OCI-LY1 (cell line): Measurements from ENCODE around the gene CMTM5.

Experiments
- EZH2 ChIP-seq: fragments of 200-600 bp; sonication (generic), shearing (Covaris generic); IDR thresholded peaks from 2 replicates; pipeline ENCODE4 v1.8.0; 2017; ENCODE audit warnings: borderline replicate concordance, mixed run types, mild to moderate bottlenecking, antibody characterized with exemption, low read length, moderate library complexity, mixed read lengths
- TF ChIP-seq, protein P1 (sequence below): fragments of 200-600 bp; sonication (generic), shearing (Covaris generic); IDR thresholded peaks from 2 replicates; pipeline ENCODE4 v1.5.1; 2017; ENCODE audit warnings: mild to moderate bottlenecking, antibody characterized with exemption, low read length, moderate library complexity, mixed read lengths

DNA sequence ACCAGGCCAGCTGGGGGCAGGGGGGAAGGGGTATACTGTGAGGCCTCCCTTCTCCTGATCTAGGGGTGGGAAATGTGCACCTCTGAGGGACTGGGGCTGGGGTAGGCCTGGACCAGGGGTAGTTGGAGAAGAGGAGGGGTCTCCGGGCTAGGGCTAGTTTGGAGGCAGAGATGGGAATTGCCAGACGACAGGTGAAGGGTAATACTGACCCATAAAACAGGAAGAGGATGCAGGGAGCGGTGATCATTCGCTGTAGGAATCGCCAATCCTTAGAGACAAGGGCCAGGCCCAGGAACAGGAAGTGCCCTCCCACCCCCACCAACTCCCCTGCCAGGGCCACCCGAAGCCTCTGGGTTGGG, 28.6 kb upstream of the CMTM5 start:
- TF ChIP-seq, protein P1, sequence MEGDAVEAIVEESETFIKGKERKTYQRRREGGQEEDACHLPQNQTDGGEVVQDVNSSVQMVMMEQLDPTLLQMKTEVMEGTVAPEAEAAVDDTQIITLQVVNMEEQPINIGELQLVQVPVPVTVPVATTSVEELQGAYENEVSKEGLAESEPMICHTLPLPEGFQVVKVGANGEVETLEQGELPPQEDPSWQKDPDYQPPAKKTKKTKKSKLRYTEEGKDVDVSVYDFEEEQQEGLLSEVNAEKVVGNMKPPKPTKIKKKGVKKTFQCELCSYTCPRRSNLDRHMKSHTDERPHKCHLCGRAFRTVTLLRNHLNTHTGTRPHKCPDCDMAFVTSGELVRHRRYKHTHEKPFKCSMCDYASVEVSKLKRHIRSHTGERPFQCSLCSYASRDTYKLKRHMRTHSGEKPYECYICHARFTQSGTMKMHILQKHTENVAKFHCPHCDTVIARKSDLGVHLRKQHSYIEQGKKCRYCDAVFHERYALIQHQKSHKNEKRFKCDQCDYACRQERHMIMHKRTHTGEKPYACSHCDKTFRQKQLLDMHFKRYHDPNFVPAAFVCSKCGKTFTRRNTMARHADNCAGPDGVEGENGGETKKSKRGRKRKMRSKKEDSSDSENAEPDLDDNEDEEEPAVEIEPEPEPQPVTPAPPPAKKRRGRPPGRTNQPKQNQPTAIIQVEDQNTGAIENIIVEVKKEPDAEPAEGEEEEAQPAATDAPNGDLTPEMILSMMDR = no peak
- no peak for TF ChIP-seq EZH2
